ENCODE data around the gene ADAMTSL3.
"Not testable (repeated sequence)": the region's sequence is repeated elsewhere in the genome, so short reads cannot be mapped to it uniquely, and the experiment has no call there.

The ADAMTSL3 gene

DNA sequence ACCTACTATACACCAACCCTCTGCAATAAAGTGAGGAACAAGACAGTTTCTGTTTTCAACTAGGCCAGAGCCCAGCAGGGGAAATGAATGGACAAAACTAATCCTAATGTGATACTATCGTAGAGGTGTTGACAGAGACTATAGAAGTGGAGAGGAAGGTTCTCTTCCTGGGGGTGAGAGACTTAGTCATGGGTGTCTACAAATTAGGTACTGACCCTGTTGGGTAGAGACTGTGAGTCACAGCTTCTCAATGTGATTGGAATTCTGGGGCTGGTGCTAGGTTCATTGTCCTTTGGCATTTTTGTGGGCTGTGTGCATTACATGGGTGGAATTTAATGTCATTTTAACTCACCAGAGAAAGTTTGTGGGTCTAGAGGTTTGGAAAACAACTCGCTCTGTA, 79.3 kb downstream of the ADAMTSL3 start:
- Mint-ChIP-seq H3K9me3 (no peaks in the 10 kb centered on the region), H3K4me3 (no peak overlapping the region), H3K4me1 (ENCODE audit: low read depth) (no peaks in the 10 kb centered on the region), H3K36me3 (ENCODE audit: low read depth) (no peaks in the 10 kb centered on the region), H3K27ac (no peak overlapping the region), H3K27me3 (peaks cover 20% of the 10 kb centered on the region)

DNA sequence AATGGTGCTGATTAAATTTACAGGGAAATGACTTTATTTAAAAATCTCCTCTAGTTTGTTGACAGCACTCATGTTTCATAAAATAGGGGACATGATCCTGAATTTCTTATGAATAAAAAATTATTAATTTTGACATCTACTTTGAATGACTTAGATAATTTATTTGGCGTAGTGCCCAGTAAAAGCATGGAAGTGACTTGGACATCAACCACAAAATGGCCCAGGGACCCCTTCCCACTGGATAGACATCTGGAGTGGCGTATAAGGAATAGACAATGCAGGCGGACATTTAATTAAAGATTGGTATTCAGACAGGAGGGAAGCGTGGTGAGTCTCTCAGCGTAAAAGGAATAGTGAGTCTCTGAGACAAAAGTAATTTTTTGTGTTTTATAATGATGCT, 79.8 kb downstream of the ADAMTSL3 start:
- H3K27ac Mint-ChIP-seq, result no peak overlapping the region
- no peaks in the 10 kb centered on the region for H3K9me3 Mint-ChIP-seq
- H3K36me3 Mint-ChIP-seq (ENCODE audit: low read depth), result no peaks in the 10 kb centered on the region
- no peaks in the 10 kb centered on the region for H3K4me1 Mint-ChIP-seq (ENCODE audit: low read depth)
- peaks cover 20% of the 10 kb centered on the region for H3K27me3 Mint-ChIP-seq
- H3K4me3 Mint-ChIP-seq, result no peak overlapping the region

DNA sequence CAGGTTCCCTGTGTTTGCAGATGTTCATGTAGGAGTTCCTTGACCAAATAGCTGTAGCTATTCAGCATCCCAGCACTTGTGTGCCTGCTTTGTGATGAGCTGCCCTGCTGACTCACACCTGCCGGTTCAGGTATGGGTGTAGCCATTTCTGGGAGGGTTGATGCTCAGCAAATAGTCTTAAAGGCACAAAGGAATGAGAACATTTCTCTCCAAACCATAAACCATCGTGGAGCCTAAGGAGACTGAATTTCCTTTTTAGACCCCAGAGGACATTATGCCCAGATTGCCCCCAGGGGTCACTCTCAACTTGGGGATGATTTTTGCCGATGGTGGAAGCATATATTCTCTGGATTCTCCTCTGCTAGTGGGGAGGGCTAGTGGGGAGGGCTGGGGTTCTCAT, 80.6 kb downstream of the ADAMTSL3 start:
- Mint-ChIP-seq H3K36me3 (ENCODE audit: low read depth) (no peaks in the 10 kb centered on the region), H3K4me3 (no peak overlapping the region), H3K27ac (no peak overlapping the region), H3K27me3 (peaks cover 15% of the 10 kb centered on the region), H3K4me1 (ENCODE audit: low read depth) (no peaks in the 10 kb centered on the region), H3K9me3 (no peaks in the 10 kb centered on the region)

DNA sequence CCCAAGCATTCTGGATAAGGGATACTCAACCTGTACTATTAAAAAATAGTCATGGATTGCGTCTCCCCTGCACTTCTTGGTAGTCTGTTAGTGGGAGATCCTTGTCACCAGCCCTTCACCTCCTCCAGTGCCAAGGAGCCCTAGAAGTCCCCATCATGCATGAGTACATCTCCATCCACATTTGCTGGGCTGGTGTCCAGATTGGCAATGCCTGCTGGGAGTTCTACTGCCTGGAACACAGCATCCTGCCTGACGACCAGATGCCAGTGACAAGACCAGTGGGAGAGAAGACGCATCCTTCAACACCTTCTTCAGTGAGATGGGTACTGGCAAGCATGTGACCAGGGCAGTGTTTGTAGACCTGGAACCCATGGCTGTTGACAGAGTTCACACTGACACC, 85.7 kb downstream of the ADAMTSL3 start:
- Mint-ChIP-seq H3K4me3 (no peak overlapping the region), H3K4me1 (ENCODE audit: low read depth) (no peaks in the 10 kb centered on the region), H3K27ac (no peak overlapping the region), H3K9me3 (no peaks in the 10 kb centered on the region), H3K27me3 (peaks cover 6% of the 10 kb centered on the region), H3K36me3 (ENCODE audit: low read depth) (no peaks in the 10 kb centered on the region)

DNA sequence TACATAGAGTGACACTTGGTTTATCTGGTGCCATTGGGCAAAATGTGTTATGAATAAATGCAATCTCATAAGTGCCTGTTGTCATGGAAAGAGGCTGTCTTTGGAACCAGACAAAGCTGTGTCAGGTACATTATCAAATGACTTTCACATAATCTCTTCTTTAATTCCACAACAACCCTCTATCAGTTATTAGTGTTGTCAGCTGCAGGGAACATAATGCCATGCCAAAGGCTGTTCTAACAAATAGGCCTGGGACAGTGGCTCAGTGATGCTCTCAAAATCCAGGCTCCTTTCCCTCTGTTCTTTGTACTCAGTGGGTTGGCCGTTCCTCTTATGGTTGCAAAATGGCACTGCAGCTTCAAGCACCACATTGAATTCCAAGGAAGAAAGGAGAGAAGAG, 91.8 kb downstream of the ADAMTSL3 start:
- H3K4me1 Mint-ChIP-seq (ENCODE audit: low read depth), result no peaks in the 10 kb centered on the region
- no peaks in the 10 kb centered on the region for H3K9me3 Mint-ChIP-seq
- no peaks in the 10 kb centered on the region for H3K36me3 Mint-ChIP-seq (ENCODE audit: low read depth)
- H3K4me3 Mint-ChIP-seq, result no peak overlapping the region
- no peaks in the 10 kb centered on the region for H3K27me3 Mint-ChIP-seq
- H3K27ac Mint-ChIP-seq, result no peak overlapping the region

DNA sequence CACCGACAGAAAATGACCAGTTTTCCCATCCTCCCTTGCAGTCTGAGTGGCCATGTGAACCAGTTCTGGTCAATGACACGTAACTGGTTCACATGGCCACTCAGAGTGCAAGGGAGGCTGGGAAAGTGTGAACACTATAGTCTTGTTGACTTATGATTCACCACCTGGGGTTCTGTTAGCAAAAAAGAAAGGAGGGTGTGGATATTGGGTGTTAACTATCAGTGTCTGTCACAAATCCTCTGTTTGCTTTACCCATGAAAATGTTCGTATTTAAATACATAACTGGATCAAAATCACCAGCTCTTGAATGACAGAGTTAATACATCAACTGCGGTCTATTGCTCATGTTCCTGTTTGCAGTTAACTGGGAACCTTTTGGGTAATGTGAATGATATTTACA, 92.3 kb downstream of the ADAMTSL3 start:
- Mint-ChIP-seq H3K27ac (no peak overlapping the region), H3K9me3 (no peaks in the 10 kb centered on the region), H3K4me1 (ENCODE audit: low read depth) (no peaks in the 10 kb centered on the region), H3K4me3 (no peak overlapping the region), H3K36me3 (ENCODE audit: low read depth) (no peaks in the 10 kb centered on the region), H3K27me3 (no peaks in the 10 kb centered on the region)

DNA sequence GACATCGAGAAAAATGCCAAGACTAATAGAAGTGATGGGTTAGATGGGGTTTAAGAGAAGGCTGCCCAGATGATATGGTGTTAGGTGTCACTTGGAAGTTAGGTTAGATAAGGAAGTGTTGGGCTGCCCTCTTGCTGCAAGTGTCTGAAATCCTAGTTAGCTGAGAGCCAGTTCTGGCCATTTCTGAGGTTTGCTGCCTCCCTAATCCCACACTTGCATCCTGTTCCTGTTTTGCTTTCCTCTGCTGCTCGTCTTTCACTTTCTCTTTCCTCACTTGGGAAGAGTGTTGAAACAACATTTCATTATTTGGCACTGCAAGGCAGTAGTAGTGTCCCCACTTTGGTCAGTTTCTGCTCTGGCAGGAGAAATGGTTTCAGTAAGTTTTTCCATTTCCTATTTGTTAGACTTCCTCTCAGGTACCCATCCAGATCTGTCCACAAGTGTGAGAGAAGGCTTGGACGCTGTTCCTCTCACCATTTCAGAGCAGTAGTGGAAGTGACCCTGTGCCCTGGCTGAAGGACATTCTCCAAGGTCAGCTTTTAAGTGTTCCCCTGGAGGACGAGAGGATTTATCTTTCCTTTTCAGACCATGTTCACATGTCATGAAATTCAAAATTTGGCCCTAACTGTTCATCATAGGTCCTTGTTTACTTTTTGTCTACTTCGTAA, 93.3 kb downstream of the ADAMTSL3 start:
- Mint-ChIP-seq H3K27ac (no peak overlapping the region), H3K4me3 (no peak overlapping the region), H3K27me3 (no peaks in the 10 kb centered on the region), H3K36me3 (ENCODE audit: low read depth) (no peaks in the 10 kb centered on the region), H3K9me3 (no peaks in the 10 kb centered on the region), H3K4me1 (ENCODE audit: low read depth) (no peaks in the 10 kb centered on the region)

DNA sequence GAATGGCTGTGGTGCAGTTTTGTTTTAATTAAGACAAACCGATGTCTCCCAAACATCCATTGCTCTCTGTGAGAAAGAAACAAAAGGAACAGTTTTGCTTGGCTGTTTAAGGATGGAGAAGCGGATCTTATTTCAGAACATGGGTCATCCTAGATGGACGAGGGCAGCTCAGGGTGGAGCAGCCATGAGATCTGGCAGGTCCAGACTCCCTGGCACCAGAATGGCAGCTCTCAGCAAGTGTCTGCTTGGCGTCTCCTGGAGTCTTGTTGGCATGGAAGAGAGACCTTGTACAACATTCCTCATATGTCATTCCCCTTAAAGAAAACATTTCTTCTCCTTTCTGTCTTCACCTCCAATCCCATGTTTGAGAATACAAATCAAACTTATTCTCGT, 93.8 kb downstream of the ADAMTSL3 start:
- H3K36me3 Mint-ChIP-seq (ENCODE audit: low read depth), result no peaks in the 10 kb centered on the region
- no peak overlapping the region for H3K27ac Mint-ChIP-seq
- no peaks in the 10 kb centered on the region for H3K27me3 Mint-ChIP-seq
- peaks cover 1% of the 10 kb centered on the region for H3K9me3 Mint-ChIP-seq
- H3K4me3 Mint-ChIP-seq, result no peak overlapping the region
- no peaks in the 10 kb centered on the region for H3K4me1 Mint-ChIP-seq (ENCODE audit: low read depth)

DNA sequence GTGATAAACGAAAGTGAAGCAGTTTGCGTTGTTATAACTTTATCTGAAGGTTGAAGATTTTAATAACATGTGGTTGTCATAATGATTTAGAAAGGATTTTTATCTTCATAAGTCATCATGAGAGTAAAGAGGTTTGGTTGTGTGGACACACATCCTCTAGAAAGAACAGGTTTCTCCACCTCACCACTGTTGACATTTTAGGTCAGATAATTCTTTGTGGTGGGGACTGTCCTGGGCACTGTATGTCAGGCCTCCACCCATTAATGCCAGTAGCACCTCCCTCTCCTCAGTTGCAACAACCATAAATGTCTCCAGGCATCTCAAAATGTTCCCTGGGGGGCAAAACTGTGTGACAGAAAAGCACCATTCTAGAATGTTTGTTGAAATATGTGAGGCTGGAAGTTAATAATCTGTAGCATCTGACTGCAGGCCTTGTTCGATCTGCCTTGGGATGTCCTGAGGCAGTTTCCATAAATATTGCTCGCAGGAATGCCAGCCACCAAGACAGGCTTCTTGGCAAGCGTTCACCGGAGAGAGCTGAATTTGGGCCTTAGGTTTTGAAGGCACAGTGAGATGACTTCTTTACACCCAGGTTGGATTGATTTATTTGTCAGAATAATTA, 100.1 kb downstream of the ADAMTSL3 start:
- Mint-ChIP-seq H3K4me1 (ENCODE audit: low read depth) (no peaks in the 10 kb centered on the region), H3K36me3 (ENCODE audit: low read depth) (no peaks in the 10 kb centered on the region), H3K4me3 (no peak overlapping the region), H3K9me3 (peaks cover 14% of the 10 kb centered on the region), H3K27ac (no peak overlapping the region), H3K27me3 (peaks cover 3% of the 10 kb centered on the region)

DNA sequence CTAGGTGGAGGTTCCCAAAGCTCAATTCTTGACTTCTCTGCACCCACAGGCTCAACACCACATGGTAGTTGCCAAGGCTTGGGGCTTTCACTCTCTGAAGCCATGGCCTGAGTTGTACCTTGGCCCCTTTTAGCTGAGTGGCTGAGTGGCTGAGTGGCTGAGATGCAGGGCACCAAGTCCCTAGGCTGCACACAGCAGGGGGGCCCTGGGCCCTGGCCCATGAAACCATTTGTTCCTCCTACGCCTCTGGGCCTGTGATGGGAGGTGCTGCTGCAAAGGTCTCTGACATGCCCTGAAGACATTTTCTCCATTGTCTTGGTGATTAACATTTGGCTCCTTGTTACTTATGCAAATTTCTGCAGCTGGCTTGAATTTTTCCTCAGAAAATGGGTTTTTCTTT, 103.4 kb downstream of the ADAMTSL3 start:
- not testable (repeated sequence) for H3K4me1 Mint-ChIP-seq (ENCODE audit: low read depth); H3K27ac Mint-ChIP-seq; H3K27me3 Mint-ChIP-seq; H3K36me3 Mint-ChIP-seq (ENCODE audit: low read depth); H3K4me3 Mint-ChIP-seq
- H3K9me3 Mint-ChIP-seq, result peaks cover 26% of the 10 kb centered on the region

DNA sequence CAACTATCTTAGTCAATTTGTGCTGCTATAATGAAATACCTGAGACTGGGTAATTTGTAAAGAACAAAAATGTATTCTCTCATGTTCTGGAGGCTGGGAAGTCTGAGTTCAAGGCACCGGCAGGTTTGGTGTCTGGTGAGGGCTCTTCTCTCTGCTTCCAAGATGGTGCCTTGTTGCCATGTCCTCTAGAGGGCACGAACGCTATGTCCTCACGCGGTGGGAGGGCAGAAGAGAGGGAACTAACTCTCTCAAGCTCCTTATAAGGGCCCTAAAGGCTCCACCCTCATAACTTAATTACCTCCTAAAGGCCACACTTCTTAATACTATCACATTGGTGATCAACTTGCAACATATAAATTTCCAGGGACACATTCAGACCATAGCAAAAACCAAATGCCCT, 108.4 kb downstream of the ADAMTSL3 start:
- no peak overlapping the region for H3K4me3 Mint-ChIP-seq

DNA sequence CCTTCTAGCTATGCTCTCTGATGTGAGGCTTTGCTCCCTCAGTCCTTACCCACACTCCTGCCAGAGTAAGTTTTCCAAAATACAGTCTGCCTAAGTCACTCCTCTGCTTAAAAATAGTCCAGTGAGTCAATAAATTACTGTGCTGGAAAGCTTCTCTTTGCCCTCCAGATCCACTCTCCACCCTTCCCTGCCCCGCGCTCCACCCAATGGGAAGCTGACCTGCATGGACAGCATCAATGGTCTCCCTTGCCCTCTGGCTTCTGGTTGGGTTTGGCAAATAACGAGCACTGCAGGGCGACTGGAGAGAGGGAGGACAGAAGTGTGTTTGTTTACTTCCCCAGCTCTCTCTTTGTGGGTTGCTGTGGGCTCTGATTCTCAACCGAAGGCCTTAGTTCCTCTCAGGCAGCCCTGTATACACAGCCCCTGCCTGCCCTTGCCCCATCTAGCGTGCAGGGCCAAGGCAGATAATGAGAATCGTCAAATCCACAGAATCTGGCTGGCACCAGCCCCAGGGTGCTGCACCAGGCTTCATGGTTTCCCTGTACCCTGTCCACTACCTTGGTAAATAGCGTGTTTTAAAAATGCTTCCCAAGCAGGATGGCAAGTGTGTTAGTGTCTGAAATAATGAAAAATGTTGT, 110.4 kb downstream of the ADAMTSL3 start:
- no peak overlapping the region for H3K27ac Mint-ChIP-seq
- peaks cover 15% of the 10 kb centered on the region for H3K9me3 Mint-ChIP-seq
- no peaks in the 10 kb centered on the region for H3K27me3 Mint-ChIP-seq
- no peak overlapping the region for H3K4me3 Mint-ChIP-seq
- no peaks in the 10 kb centered on the region for H3K4me1 Mint-ChIP-seq (ENCODE audit: low read depth)
- no peaks in the 10 kb centered on the region for H3K36me3 Mint-ChIP-seq (ENCODE audit: low read depth)

More for the DNA sequence above, 108.4 kb downstream of the ADAMTSL3 start:
- Mint-ChIP-seq H3K4me1 (ENCODE audit: low read depth) (no peaks in the 10 kb centered on the region), H3K9me3 (peaks cover 22% of the 10 kb centered on the region), H3K27ac (no peak overlapping the region), H3K36me3 (ENCODE audit: low read depth) (no peaks in the 10 kb centered on the region), H3K27me3 (no peaks in the 10 kb centered on the region)

DNA sequence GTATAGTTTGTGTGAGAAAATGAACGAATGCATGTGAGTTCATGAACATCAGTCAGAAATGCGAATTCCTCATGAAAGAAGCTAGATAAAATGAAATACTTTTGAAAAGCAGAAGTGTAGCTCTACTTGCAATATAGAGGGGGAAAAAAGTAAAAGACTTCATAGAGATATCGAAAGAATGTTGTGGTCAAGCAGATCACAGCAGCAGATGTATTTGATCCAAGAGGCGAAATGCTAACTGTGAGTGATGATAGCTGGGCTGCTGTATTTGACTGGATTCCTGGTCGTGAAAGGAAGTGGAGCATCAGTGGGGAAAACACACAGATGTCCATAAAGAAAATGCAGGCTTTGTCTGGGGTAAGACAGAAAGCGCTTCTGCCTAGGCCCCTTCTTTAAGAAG, 112.4 kb downstream of the ADAMTSL3 start:
- Mint-ChIP-seq H3K9me3 (peaks cover 3% of the 10 kb centered on the region), H3K4me1 (ENCODE audit: low read depth) (no peaks in the 10 kb centered on the region), H3K36me3 (ENCODE audit: low read depth) (no peaks in the 10 kb centered on the region), H3K27me3 (peaks cover 2% of the 10 kb centered on the region), H3K27ac (no peak overlapping the region), H3K4me3 (no peak overlapping the region)

DNA sequence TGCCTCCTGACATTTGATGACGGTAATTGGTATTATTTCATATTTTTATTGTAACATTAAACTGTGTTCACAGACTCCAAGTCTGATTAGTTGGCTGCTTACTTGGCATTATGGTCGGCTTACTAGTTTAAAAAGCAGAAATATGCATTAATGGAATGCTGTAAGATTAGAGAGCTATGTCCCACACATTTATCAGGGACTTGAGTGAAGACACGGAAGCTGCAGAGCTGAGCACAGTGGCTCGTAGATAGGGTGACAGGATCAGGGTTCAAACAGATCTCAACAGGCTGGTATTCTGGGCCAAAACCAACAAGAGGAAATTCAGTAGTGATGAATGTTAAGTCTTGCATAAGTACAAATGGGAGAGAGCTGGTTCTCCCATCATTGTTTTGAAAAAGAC, 113.8 kb downstream of the ADAMTSL3 start:
- peaks cover 3% of the 10 kb centered on the region for H3K9me3 Mint-ChIP-seq
- H3K27me3 Mint-ChIP-seq, result peaks cover 4% of the 10 kb centered on the region
- no peak overlapping the region for H3K27ac Mint-ChIP-seq
- no peaks in the 10 kb centered on the region for H3K4me1 Mint-ChIP-seq (ENCODE audit: low read depth)
- H3K36me3 Mint-ChIP-seq (ENCODE audit: low read depth), result no peaks in the 10 kb centered on the region
- no peak overlapping the region for H3K4me3 Mint-ChIP-seq

DNA sequence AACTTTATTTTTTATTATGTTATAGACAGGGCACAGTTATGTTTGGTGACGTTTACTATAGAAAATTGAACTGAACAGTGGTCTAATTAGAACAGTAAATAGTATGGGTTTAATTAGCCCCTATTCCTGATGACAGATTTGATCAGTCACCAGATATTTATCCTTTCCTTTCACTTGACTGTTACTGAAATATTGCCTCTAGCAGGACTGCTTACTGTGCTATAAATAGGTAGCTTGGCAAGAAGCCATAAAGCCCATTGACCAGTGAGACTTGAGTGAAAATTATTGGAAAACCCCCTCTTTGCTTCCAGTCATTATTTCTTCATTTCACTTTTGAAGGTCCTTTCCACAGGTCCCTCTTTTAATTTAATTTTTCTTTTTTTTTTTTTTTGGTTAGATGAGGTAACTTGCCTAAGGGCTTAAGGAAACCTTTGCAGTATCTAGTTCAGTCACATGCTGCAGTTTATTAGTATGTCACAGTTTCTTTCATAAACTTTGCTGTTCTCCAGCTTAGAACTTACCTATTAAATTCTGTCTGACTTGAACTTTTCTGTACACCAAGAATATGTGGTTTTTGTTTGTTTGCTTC, 115.6 kb downstream of the ADAMTSL3 start:
- Mint-ChIP-seq H3K4me1 (ENCODE audit: low read depth) (no peaks in the 10 kb centered on the region), H3K27me3 (peaks cover 8% of the 10 kb centered on the region), H3K27ac (no peak overlapping the region), H3K4me3 (no peak overlapping the region), H3K9me3 (peaks cover 7% of the 10 kb centered on the region), H3K36me3 (ENCODE audit: low read depth) (no peaks in the 10 kb centered on the region)

Data from stimulated activated naive CD8-positive, alpha-beta T cell treated with anti-CD3 and anti-CD28 coated beads, Interleukin-15, Interleukin-2, amounts not matched to agents 100 ng/mL and 50 ng/mL, for 24 hours (primary cell).